Natural killer cell (primary cell): Measurements from ENCODE around the gene ZFAND3. TPM values are rescaled to one million over a fixed set of nuclear protein-coding genes. Genes with fewer than 3 reads are reported as not detected.

Experiments
- ATAC-seq, 3 donors: fragments of 150-1000 bp in 2 of 3; fragments of 200-7000 bp in 1 of 3; cut with Tn5 transposase; 1 replicate in 1 of 3; 2 replicates in 2 of 3; pipeline ENCODE4 v1.10.0; 2021; ENCODE audit warnings: mild to moderate bottlenecking in 2 of 3, moderate library complexity in 2 of 3
- DNase-seq, 2 donors: peaks; one replicate each; pipeline versions ENCODE4 v3.0.0 to v3.0.0-alpha.2; 2013 to 2021; ENCODE audit warnings: mixed read lengths in 1 of 2
- H3K27ac ChIP-seq: one replicate; pipeline ENCODE4 v1.5.1; 2013; ENCODE audit warnings: mild to moderate bottlenecking, low read length
- H3K27me3 ChIP-seq: one replicate; pipeline ENCODE4 v1.6.1; 2013; ENCODE audit warnings: low read length; ENCODE audit not compliant: control insufficient read depth, insufficient read depth
- H3K36me3 ChIP-seq: one replicate; pipeline ENCODE4 v1.6.1; 2013; ENCODE audit warnings: low read length; ENCODE audit not compliant: control insufficient read depth, insufficient read depth
- H3K4me1 ChIP-seq: one replicate; pipeline ENCODE4 v1.6.1; 2013; ENCODE audit warnings: low read length; ENCODE audit not compliant: control insufficient read depth, insufficient read depth
- H3K4me3 ChIP-seq: one replicate; pipeline ENCODE4 v1.5.1; 2013; ENCODE audit warnings: low read length
- H3K9me3 ChIP-seq: one replicate; pipeline ENCODE4 v1.6.1; 2013; ENCODE audit warnings: low read length; ENCODE audit not compliant: control insufficient read depth, insufficient read depth
- H3K27ac Mint-ChIP-seq, 2 donors: one replicate each; pipeline ENCODE4 v1.8.0; 2022; ENCODE audit warnings: mild to moderate bottlenecking in 2 of 2, mixed read lengths in 2 of 2, moderate library complexity in 1 of 2
- H3K27me3 Mint-ChIP-seq, 2 donors: one replicate each; pipeline ENCODE4 v1.8.0; 2022; ENCODE audit warnings: low read depth in 2 of 2, mixed read lengths in 2 of 2
- H3K36me3 Mint-ChIP-seq: one replicate; pipeline ENCODE4 v1.8.0; 2022; ENCODE audit warnings: mixed read lengths
- H3K4me1 Mint-ChIP-seq, 2 donors: one replicate each; pipeline ENCODE4 v1.8.0; 2022; ENCODE audit warnings: mixed read lengths in 2 of 2
- H3K4me3 Mint-ChIP-seq: one replicate; pipeline ENCODE4 v1.8.0; 2022; ENCODE audit warnings: mild to moderate bottlenecking, moderate library complexity, mixed read lengths
- H3K9me3 Mint-ChIP-seq, 2 donors: one replicate each; pipeline ENCODE4 v1.8.0; 2022; ENCODE audit warnings: mixed read lengths in 2 of 2
- WGBS: methylation state at CpG from one replicate; pipeline ENCODE4 v1.1.7; 2013; ENCODE audit warnings: missing lambda C conversion rate; ENCODE audit not compliant: insufficient coverage; 5-methylcytosine and 5-hydroxymethylcytosine counted together
- intact Hi-C: fragments of 100-400 bp; cut with micrococcal nuclease; formaldehyde crosslinking; loops from one replicate; pipeline ENCODE4 v1.14.2; 2022
- total RNA-seq, 4 donors: library from RNA; stranded (reverse); fragments of 120-200 nt in 1 of 4; gene quantifications; one replicate each; pipeline versions ENCODE4 v1.2.3 to v1.2.4, GENCODE V29; 2013 to 2022
- TF ChIP-seq, protein P1 (sequence below): fragments of 200-600 bp; IDR thresholded peaks from one replicate; pipeline ENCODE4 v1.8.0; 2022; ENCODE audit warnings: antibody characterized with exemption

ZFAND3 gene
- total RNA-seq, 3 donors from 2014 or later (not counting 1 experiment from before 2014, with no cell fraction given): 87.7 to 97.4 (median 90.1) TPM

DNA sequence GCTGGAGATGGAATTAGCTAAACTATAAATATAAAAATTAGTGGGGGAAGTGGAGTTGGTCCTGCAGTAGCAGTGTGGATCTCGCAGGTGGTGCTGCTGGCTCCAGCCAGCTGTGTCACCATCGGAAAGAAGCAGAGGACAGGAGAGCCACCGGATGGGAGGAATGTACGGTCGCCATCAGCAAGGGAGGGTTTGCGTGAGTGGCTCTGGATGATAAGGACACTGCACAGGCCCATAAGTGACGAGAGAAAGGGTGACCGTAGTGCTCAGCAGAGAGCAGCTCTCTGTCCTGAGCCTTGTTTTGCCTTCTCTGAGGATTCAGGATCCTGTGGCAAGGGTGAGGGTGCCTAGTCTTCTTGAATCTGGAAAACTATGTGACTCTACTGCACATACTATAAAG, 378.7 kb downstream of the ZFAND3 start:
- WGBS: 95% methylated on average over 8 of the region's 8 CpGs
- no peak overlapping the region for H3K27ac Mint-ChIP-seq
- intact Hi-C loops: no loop called here
- ATAC-seq: no peak
- H3K4me1 ChIP-seq: no peaks in the 10 kb centered on the region
- H3K27me3 Mint-ChIP-seq: no peaks in the 10 kb centered on the region
- H3K27ac ChIP-seq: no peak overlapping the region
- TF ChIP-seq, protein P1, sequence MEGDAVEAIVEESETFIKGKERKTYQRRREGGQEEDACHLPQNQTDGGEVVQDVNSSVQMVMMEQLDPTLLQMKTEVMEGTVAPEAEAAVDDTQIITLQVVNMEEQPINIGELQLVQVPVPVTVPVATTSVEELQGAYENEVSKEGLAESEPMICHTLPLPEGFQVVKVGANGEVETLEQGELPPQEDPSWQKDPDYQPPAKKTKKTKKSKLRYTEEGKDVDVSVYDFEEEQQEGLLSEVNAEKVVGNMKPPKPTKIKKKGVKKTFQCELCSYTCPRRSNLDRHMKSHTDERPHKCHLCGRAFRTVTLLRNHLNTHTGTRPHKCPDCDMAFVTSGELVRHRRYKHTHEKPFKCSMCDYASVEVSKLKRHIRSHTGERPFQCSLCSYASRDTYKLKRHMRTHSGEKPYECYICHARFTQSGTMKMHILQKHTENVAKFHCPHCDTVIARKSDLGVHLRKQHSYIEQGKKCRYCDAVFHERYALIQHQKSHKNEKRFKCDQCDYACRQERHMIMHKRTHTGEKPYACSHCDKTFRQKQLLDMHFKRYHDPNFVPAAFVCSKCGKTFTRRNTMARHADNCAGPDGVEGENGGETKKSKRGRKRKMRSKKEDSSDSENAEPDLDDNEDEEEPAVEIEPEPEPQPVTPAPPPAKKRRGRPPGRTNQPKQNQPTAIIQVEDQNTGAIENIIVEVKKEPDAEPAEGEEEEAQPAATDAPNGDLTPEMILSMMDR: no peak
- H3K36me3 Mint-ChIP-seq: no peaks in the 10 kb centered on the region
- no peaks in the 10 kb centered on the region for H3K9me3 ChIP-seq
- H3K4me3 ChIP-seq: no peak overlapping the region
- peaks cover 10 to 11% of the 10 kb centered on the region in 2 donors for H3K4me1 Mint-ChIP-seq
- H3K4me3 Mint-ChIP-seq: no peak overlapping the region
- H3K9me3 Mint-ChIP-seq: no peaks in the 10 kb centered on the region
- H3K36me3 ChIP-seq: no peaks in the 10 kb centered on the region
- DNase-seq: no peak
- H3K27me3 ChIP-seq: no peaks in the 10 kb centered on the region

Other genes starting within 250 kb of the ZFAND3 start
- gene MDGA1, start 121.8 kb upstream of the ZFAND3 start, total RNA-seq: 10 to 100 TPM in 2 of 3 donors, under 1 TPM in 1; 0.53 to 24.2 (median 16.7) TPM